OCI-LY3 (cell line): ENCODE measurements around the gene ARID5A.

Experiments used
- H2AFZ ChIP-seq: fragments of 200-600, 300-600 bp; shearing (Covaris generic); 2 replicates; pipeline ENCODE4 v1.6.0; 2014; ENCODE audit warnings: antibody characterized with exemption, low read depth, low read length
- H3K27ac ChIP-seq: fragments of 200-600, 300-600 bp; sonication (generic); 2 replicates; pipeline ENCODE4 v1.5.1; 2014; ENCODE audit warnings: mild to moderate bottlenecking, low read length, moderate library complexity, mixed read lengths
- H3K27me3 ChIP-seq: fragments of 200-600, 300-600 bp; sonication (generic); 2 replicates; pipeline ENCODE4 v1.6.1; 2014; ENCODE audit warnings: low read depth, low read length, mixed read lengths
- H3K36me3 ChIP-seq: fragments of 200-600, 300-600 bp; sonication (generic); replicated peaks from 2 replicates; pipeline ENCODE3; 2014; ENCODE audit warnings: low read depth, low read length, mixed read lengths
- H3K4me1 ChIP-seq: fragments of 300-600, 200-600 bp; sonication (generic); 2 replicates; pipeline ENCODE4 v1.6.1; 2014; ENCODE audit warnings: low read length, mixed read lengths
- H3K4me2 ChIP-seq: fragments of 200-600, 300-600 bp; sonication (generic); 2 replicates; pipeline ENCODE4 v1.6.1; 2014; ENCODE audit warnings: low read length, mixed read lengths
- H3K4me3 ChIP-seq: fragments of 300-600, 200-600 bp; sonication (generic); 2 replicates; pipeline ENCODE4 v1.5.1; 2014; ENCODE audit warnings: antibody characterized with exemption, mild to moderate bottlenecking, low read length, moderate library complexity
- H3K79me2 ChIP-seq: fragments of 300-600, 200-600 bp; shearing (Covaris generic); 2 replicates; pipeline ENCODE4 v1.6.1; 2014; ENCODE audit warnings: mild to moderate bottlenecking, low read length, mixed read lengths
- H3K9ac ChIP-seq: fragments of 300-600, 200-600 bp; shearing (Covaris generic); 2 replicates; pipeline ENCODE4 v1.6.0; 2014; ENCODE audit warnings: mild to moderate bottlenecking, low read length, moderate library complexity
- H3K9me3 ChIP-seq: fragments of 200-600, 300-600 bp; shearing (Covaris generic); 2 replicates; pipeline ENCODE4 v1.6.1; 2014; ENCODE audit warnings: low read length, mixed read lengths; ENCODE audit not compliant: insufficient read depth
- H4K20me1 ChIP-seq: fragments of 200-600, 300-600 bp; sonication (generic); 2 replicates; pipeline ENCODE4 v1.6.1; 2016; ENCODE audit warnings: low read length, mixed read lengths; ENCODE audit not compliant: insufficient read depth
- CTCF ChIP-seq: fragments of 200-600, 300-600 bp; sonication (generic); IDR thresholded peaks from 2 replicates; pipeline ENCODE4 v1.5.1; 2014; ENCODE audit warnings: antibody characterized with exemption, low read length, low read depth
- EZH2phosphoT487 ChIP-seq: fragments of 200-600 bp; shearing (Covaris generic); IDR thresholded peaks from 2 replicates; pipeline ENCODE4 v1.6.1; 2018; ENCODE audit warnings: antibody characterized with exemption, mixed run types, low read depth

Gene ARID5A

GRCh38 chr2:96539215-96539920 is 2.8 kb downstream of the ARID5A start:
- no peak overlapping the region for H3K9ac ChIP-seq
- H3K27ac ChIP-seq: no peak overlapping the region
- H3K4me3 ChIP-seq: no peak overlapping the region
- peaks cover 28% of the 10 kb centered on the region for H3K36me3 ChIP-seq
- no peak overlapping the region for H3K4me2 ChIP-seq
- TF ChIP-seq EZH2phosphoT487 (no peak), CTCF (no peak)
- H3K4me1 ChIP-seq: peaks cover 27% of the 10 kb centered on the region
- H3K79me2 ChIP-seq: peaks cover 32% of the 10 kb centered on the region
- peaks cover 67% of the 10 kb centered on the region for H4K20me1 ChIP-seq
- no peaks in the 10 kb centered on the region for H3K9me3 ChIP-seq
- peaks cover 15% of the 10 kb centered on the region; the same call in 1 of the 2 replicates for H3K27me3 ChIP-seq
- H2AFZ ChIP-seq: no peak overlapping the region

- Histone ChIP-seq H4K20me1 (peaks cover 68% of the 10 kb centered on the region), H3K9ac (no peak overlapping the region), H3K4me1 (peaks cover 27% of the 10 kb centered on the region), H3K36me3 (peaks cover 28% of the 10 kb centered on the region), H3K4me3 (no peak overlapping the region), H3K27me3 (peaks cover 9% of the 10 kb centered on the region; the same call in 1 of the 2 replicates), H3K4me2 (no peak overlapping the region), H3K79me2 (peaks cover 32% of the 10 kb centered on the region), H3K9me3 (no peaks in the 10 kb centered on the region), H2AFZ (no peak overlapping the region), H3K27ac (no peak overlapping the region)
- TF ChIP-seq EZH2phosphoT487: no peak
- no peak for TF ChIP-seq CTCF
Measured at GRCh38 chr2:96540136-96540535, 3.6 kb downstream of the ARID5A start.

- Histone ChIP-seq H3K4me2 (no peak overlapping the region), H3K79me2 (peaks cover 37% of the 10 kb centered on the region), H3K36me3 (peaks cover 33% of the 10 kb centered on the region), H3K9me3 (no peaks in the 10 kb centered on the region), H3K27ac (no peak overlapping the region), H3K4me1 (peaks cover 16% of the 10 kb centered on the region), H3K4me3 (no peak overlapping the region), H3K9ac (no peak overlapping the region), H2AFZ (no peak overlapping the region), H3K27me3 (peaks cover 8% of the 10 kb centered on the region; the same call in 1 of the 2 replicates), H4K20me1 (peaks cover 75% of the 10 kb centered on the region)
- TF ChIP-seq EZH2phosphoT487 (no peak), CTCF (no peak)
Measured at GRCh38 chr2:96541398-96542152, 5.0 kb downstream of the ARID5A start.

GRCh38 chr2:96542357-96542977 is 5.9 kb downstream of the ARID5A start:
- Histone ChIP-seq H3K4me2 (no peak overlapping the region), H4K20me1 (peaks cover 79% of the 10 kb centered on the region), H3K4me3 (no peak overlapping the region), H3K36me3 (peaks cover 35% of the 10 kb centered on the region), H2AFZ (no peak overlapping the region), H3K9me3 (no peaks in the 10 kb centered on the region), H3K79me2 (peaks cover 35% of the 10 kb centered on the region), H3K9ac (no peak overlapping the region), H3K27ac (no peak overlapping the region), H3K4me1 (peaks cover 16% of the 10 kb centered on the region), H3K27me3 (peaks cover 8% of the 10 kb centered on the region; the same call in 1 of the 2 replicates)
- TF ChIP-seq CTCF (no peak), EZH2phosphoT487 (no peak)
